Fibroblast of skin of left quadriceps (primary cell): ENCODE measurements around the gene NUDT3.
"Not testable (repeated sequence)": the region's sequence is repeated elsewhere in the genome, so short reads cannot be mapped to it uniquely, and the experiment has no call there.

Source experiments
- DNase-seq, 2 experiments: peaks; one replicate each; pipeline ENCODE4 v3.0.0-alpha.2; 2013; ENCODE audit warnings: low read depth in 2 of 2

The NUDT3 gene

GRCh38 chr6:34252395-34252794 lies 140.1 kb downstream of the NUDT3 start:
- DNase-seq, result not testable (repeated sequence)

GRCh38 chr6:34249469-34250261 lies 142.8 kb downstream of the NUDT3 start:
- no peak for DNase-seq

DNA sequence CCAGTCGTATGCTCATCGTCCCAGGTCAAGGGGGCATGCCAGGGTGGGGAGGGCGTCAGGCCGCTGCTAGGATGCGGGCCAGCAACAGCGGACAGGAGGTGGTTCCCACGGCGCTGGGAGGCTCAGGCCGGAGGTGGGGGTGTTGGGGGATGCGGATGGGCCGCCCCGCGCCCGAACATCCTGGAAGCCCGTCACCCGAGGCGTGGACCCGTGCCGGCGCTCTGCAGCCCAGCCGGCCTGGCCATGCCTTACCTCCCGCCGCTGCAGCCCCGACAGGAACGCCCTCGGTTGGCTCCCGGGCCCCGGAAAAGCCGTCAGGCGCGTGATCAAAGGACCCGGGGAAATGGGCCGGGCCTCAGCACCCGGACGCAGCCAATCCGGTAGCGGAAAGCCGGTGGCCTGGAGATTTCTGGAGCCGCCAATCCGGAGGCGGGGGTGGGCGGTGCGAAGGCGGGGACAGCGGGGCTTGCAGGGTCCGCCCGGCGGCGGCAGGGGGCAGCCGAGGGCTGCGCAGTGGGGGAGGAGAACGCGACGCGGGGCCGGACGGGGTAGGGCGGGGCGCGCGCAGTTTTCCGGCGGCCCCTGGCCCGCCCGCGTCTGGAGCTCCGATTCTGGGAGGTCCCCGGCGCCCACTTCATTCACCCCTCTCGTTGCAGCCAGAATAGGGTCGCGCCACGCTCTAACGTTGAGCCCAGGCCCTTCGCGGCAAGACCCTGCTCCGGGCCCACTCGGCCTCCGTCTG lies 143.6 kb downstream of the NUDT3 start, which contains the start of gene SMIM29:
TSS of gene SMIM29 (minus strand) at position 280 of the 742 bp plus-strand sequence. CDS start 1,215 bp downstream, outside the sequence.
- peak; percentile 88 for DNase-seq

- no peak for DNase-seq
Observed at GRCh38 chr6:34248198-34248726, 144.2 kb downstream of the NUDT3 start.

DNA sequence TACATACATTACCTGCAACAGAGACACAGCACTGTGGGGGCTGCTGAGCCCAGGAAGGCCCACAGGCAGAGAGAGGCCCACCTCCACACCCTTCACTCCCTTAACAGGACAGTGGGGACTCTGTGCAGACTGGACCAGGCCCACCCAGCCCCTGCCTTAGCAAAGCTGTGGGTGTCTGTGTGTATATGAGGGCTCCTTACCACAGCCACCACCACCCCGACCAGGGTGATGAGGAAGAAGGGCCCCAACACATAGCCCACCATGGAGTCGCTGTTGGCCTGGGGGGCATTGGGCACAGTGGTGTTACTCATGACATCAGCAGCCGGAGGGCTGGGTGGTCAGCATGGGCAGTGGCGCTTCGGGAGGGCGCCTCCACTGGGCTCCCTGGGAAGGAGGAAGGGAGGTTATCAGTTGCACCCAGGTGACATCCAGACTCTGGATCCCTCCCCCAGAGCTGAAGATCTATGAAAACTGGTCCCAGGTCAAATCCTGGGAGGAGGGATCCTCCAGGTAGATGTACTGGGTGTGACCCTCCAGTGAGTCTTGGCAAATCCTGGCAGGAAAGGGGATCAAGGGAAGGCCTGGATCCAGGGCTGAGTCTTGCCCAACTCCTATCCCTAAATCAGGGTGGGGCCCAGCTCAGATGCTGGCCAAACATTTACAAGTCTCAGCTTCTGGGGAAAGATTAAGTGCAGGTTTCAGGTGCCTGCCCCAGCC lies 144.8 kb downstream of the NUDT3 start:
- DNase-seq, result no peak

GRCh38 chr6:34246563-34247391 lies 145.7 kb downstream of the NUDT3 start:
- DNase-seq, result no peak

GRCh38 chr6:34246249-34246562 lies 146.3 kb downstream of the NUDT3 start:
- no peak for DNase-seq

DNA sequence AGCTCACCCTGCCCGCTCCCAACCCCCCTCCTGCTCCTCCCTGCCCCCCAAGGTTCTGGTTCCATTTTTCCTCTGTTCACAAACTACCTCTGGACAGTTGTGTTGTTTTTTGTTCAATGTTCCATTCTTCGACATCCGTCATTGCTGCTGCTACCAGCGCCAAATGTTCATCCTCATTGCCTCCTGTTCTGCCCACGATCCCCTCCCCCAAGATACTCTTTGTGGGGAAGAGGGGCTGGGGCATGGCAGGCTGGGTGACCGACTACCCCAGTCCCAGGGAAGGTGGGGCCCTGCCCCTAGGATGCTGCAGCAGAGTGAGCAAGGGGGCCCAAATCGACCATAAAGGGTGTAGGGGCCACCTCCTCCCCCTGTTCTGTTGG lies 146.7 kb downstream of the NUDT3 start:
- not testable (repeated sequence) for DNase-seq

GRCh38 chr6:34245032-34245760 lies 147.3 kb downstream of the NUDT3 start:
- not testable (repeated sequence) for DNase-seq

- DNase-seq, result peak; percentile 73
Observed at GRCh38 chr6:34243901-34244884, 148.3 kb downstream of the NUDT3 start.

- DNase-seq, result no peak
Observed at GRCh38 chr6:34243131-34243771, 149.2 kb downstream of the NUDT3 start.

DNA sequence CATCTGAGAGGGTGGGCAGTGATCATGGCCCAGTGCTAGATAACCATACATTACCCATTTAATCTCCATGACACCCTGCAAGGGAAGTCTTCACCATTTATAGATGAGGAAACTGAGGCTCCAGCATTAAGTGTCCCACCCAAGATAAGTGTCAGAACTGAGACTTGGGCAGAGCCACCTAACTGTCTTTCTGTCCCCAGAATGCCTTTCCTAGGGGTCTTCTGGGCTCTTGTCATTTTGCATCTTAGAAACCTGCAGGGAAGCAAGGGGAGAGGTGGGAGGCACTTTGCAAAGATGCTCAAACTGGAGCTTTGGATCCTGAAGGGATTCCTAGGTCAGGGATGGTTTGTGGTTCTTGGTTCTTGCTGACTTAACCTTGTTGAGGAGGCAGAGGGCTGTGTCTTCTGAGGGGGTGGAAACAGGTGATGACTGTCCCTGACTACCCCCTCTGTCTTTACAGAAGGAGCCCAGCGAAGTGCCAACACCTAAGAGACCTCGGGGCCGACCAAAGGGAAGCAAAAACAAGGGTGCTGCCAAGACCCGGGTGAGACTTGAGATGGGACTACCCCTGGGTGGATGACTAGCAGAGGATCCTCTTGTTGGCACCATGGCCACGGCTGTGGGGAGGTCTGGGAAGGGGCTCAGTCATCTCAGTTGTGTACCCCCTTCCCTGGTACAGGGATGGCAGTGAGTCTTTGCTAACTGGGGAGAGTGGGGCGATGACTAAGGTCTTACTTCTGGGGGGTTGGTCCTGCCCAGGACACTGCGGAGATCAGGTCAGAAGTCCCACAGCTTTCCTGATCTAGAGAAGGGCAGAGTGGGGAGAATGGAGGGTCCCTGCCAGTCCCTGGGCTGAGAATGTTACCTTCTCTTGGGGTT lies 150.0 kb downstream of the NUDT3 start:
- no peak for DNase-seq

- no peak for DNase-seq
Observed at GRCh38 chr6:34241351-34242215, 150.9 kb downstream of the NUDT3 start.

DNA sequence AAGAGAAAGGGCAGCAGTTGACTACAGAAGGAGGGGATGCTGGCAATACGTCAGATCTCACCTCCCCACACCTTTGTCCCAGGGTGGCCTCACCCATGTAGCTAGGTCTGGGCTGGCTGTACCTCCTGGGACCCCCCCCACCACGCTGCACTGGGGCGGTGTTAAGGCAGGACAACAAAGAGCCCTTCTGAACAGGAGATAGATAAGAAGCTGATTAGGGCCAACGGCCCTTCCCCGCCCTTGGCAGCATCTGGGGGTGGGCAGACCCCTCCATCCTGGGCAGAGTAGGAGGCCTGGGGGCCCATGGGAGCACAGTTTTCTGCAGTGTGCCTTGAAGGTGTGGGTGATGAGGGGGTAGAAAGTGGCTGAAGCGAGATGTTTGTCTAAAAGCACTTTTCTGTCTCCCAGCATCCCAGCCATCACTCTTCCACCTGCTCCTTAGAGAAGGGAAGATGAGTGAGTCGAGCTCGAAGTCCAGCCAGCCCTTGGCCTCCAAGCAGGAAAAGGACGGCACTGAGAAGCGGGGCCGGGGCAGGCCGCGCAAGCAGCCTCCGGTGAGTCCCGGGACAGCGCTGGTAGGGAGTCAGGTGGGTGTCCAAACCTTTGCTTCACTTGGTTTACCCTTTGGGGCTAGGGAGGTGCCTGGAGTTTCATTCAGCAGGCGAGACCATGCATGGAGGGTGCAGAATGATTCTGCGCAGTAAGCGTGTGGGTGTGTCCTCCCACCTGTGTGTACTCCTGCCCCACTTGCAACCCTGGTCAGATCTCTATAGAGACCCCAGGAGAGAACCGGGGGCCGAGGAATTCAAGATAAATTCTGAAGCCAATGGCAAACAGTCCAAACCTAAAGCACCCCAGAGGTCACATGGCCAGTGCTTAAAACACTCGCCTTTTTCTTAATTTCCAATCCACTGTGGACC lies 151.9 kb downstream of the NUDT3 start:
- DNase-seq, result no peak

GRCh38 chr6:34239893-34240292 lies 152.6 kb downstream of the NUDT3 start:
- no peak for DNase-seq

DNA sequence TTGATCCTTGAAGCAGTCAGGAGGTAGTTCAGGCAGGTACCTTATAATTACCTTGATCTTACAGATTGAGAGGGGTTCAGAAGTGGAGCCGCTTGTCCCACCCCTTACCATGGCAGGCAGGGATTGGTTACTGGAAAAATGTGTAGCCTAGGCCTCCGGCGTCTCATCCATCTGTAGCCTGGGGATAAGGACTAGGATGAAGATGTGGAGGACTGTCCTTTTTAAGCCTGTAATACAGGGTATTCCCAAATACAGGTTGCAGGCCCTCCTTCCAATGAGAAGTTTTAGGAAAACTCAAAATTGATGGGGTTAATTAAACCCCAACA lies 153.0 kb downstream of the NUDT3 start:
- no peak for DNase-seq
